Natural killer cell (primary cell): ENCODE data around the gene RBBP7. TPM values are rescaled to one million over a fixed set of nuclear protein-coding genes. Genes with fewer than 3 reads are reported as not detected.
A peak's percentile ranks its signal among the peaks of the same experiment; 100 is the strongest.

Experiments used
- ATAC-seq, 3 donors: fragments of 150-1000 bp in 2 of 3; fragments of 200-7000 bp in 1 of 3; cut with Tn5 transposase; 1 replicate in 1 of 3; 2 replicates in 2 of 3; pipeline ENCODE4 v1.10.0; 2021; ENCODE audit warnings: mild to moderate bottlenecking in 2 of 3, moderate library complexity in 2 of 3
- DNase-seq, 2 donors: peaks; one replicate each; pipeline versions ENCODE4 v3.0.0 to v3.0.0-alpha.2; 2013 to 2021; ENCODE audit warnings: mixed read lengths in 1 of 2
- H3K27ac ChIP-seq: one replicate; pipeline ENCODE4 v1.5.1; 2013; ENCODE audit warnings: mild to moderate bottlenecking, low read length
- H3K27me3 ChIP-seq: one replicate; pipeline ENCODE4 v1.6.1; 2013; ENCODE audit warnings: low read length; ENCODE audit not compliant: control insufficient read depth, insufficient read depth
- H3K36me3 ChIP-seq: one replicate; pipeline ENCODE4 v1.6.1; 2013; ENCODE audit warnings: low read length; ENCODE audit not compliant: control insufficient read depth, insufficient read depth
- H3K4me1 ChIP-seq: one replicate; pipeline ENCODE4 v1.6.1; 2013; ENCODE audit warnings: low read length; ENCODE audit not compliant: control insufficient read depth, insufficient read depth
- H3K4me3 ChIP-seq: one replicate; pipeline ENCODE4 v1.5.1; 2013; ENCODE audit warnings: low read length
- H3K9me3 ChIP-seq: one replicate; pipeline ENCODE4 v1.6.1; 2013; ENCODE audit warnings: low read length; ENCODE audit not compliant: control insufficient read depth, insufficient read depth
- H3K27ac Mint-ChIP-seq, 2 donors: one replicate each; pipeline ENCODE4 v1.8.0; 2022; ENCODE audit warnings: mild to moderate bottlenecking in 2 of 2, mixed read lengths in 2 of 2, moderate library complexity in 1 of 2
- H3K27me3 Mint-ChIP-seq, 2 donors: one replicate each; pipeline ENCODE4 v1.8.0; 2022; ENCODE audit warnings: low read depth in 2 of 2, mixed read lengths in 2 of 2
- H3K36me3 Mint-ChIP-seq: one replicate; pipeline ENCODE4 v1.8.0; 2022; ENCODE audit warnings: mixed read lengths
- H3K4me1 Mint-ChIP-seq, 2 donors: one replicate each; pipeline ENCODE4 v1.8.0; 2022; ENCODE audit warnings: mixed read lengths in 2 of 2
- H3K4me3 Mint-ChIP-seq: one replicate; pipeline ENCODE4 v1.8.0; 2022; ENCODE audit warnings: mild to moderate bottlenecking, moderate library complexity, mixed read lengths
- H3K9me3 Mint-ChIP-seq, 2 donors: one replicate each; pipeline ENCODE4 v1.8.0; 2022; ENCODE audit warnings: mixed read lengths in 2 of 2
- WGBS: methylation state at CpG from one replicate; pipeline ENCODE4 v1.1.7; 2013; ENCODE audit warnings: missing lambda C conversion rate; ENCODE audit not compliant: insufficient coverage; 5-methylcytosine and 5-hydroxymethylcytosine counted together
- intact Hi-C: fragments of 100-400 bp; cut with micrococcal nuclease; formaldehyde crosslinking; loops from one replicate; pipeline ENCODE4 v1.14.2; 2022
- total RNA-seq, 4 donors: library from RNA; stranded (reverse); fragments of 120-200 nt in 1 of 4; gene quantifications; one replicate each; pipeline versions ENCODE4 v1.2.3 to v1.2.4, GENCODE V29; 2013 to 2022
- TF ChIP-seq, protein P1 (sequence below): fragments of 200-600 bp; IDR thresholded peaks from one replicate; pipeline ENCODE4 v1.8.0; 2022; ENCODE audit warnings: antibody characterized with exemption

Gene RBBP7
- total RNA-seq, 3 donors from 2014 or later (not counting 1 experiment from before 2014, with no cell fraction given): 124 to 170 (median 139) TPM

DNA sequence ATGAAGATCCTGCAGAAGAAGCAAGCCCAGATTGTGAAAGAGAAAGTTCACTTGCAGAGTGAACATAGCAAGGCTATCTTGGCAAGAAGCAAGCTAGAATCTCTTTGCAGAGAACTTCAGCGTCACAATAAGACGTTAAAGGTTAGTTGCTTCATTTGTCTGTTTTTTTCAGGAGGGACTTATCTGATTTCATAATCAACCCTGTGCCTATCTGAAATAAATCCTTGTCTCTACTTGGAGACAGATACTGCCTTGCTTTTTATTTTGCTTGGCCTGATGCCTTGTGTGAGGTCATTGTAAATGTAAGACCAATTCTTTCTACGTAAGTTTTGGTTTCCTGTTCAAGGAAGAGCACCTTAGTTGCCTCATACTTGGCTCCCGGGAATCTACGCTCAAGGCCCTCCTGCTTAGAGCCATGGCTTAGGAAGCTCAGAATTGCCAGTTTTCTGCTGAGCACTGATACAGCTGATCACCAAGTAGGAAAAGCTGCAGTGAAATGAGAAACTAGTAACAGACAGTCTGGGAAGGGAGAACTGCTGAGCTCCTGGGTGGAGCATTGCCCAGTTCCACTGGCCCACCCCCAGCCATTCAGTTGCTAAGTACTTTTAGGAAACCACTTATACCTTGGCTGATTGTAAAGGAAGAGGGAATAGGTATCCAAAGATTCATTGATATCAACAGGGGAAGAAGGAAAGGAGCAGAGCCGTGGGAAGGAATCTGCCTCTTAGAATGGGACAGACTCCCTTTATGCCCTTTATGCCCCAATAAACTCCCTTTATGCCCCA is 41.8 kb downstream of the RBBP7 start:
- no peaks in the 10 kb centered on the region for H3K9me3 ChIP-seq
- WGBS: 93% methylated on average over 5 of the region's 6 CpGs
- no peak overlapping the region for H3K4me3 Mint-ChIP-seq
- peaks cover 17% of the 10 kb centered on the region for H3K36me3 Mint-ChIP-seq
- TF ChIP-seq, protein P1, sequence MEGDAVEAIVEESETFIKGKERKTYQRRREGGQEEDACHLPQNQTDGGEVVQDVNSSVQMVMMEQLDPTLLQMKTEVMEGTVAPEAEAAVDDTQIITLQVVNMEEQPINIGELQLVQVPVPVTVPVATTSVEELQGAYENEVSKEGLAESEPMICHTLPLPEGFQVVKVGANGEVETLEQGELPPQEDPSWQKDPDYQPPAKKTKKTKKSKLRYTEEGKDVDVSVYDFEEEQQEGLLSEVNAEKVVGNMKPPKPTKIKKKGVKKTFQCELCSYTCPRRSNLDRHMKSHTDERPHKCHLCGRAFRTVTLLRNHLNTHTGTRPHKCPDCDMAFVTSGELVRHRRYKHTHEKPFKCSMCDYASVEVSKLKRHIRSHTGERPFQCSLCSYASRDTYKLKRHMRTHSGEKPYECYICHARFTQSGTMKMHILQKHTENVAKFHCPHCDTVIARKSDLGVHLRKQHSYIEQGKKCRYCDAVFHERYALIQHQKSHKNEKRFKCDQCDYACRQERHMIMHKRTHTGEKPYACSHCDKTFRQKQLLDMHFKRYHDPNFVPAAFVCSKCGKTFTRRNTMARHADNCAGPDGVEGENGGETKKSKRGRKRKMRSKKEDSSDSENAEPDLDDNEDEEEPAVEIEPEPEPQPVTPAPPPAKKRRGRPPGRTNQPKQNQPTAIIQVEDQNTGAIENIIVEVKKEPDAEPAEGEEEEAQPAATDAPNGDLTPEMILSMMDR: no peak
- no peaks in the 10 kb centered on the region for H3K4me1 Mint-ChIP-seq
- H3K4me1 ChIP-seq: no peaks in the 10 kb centered on the region
- H3K4me3 ChIP-seq: no peak overlapping the region
- no peak overlapping the region for H3K27ac ChIP-seq
- H3K36me3 ChIP-seq: peaks cover 7% of the 10 kb centered on the region
- H3K27ac Mint-ChIP-seq: no peak overlapping the region
- ATAC-seq (no peak), DNase-seq (no peak)
- H3K9me3 Mint-ChIP-seq: no peaks in the 10 kb centered on the region
- no peaks in the 10 kb centered on the region for H3K27me3 Mint-ChIP-seq
- intact Hi-C loops: no loop called here
- H3K27me3 ChIP-seq: no peaks in the 10 kb centered on the region

DNA sequence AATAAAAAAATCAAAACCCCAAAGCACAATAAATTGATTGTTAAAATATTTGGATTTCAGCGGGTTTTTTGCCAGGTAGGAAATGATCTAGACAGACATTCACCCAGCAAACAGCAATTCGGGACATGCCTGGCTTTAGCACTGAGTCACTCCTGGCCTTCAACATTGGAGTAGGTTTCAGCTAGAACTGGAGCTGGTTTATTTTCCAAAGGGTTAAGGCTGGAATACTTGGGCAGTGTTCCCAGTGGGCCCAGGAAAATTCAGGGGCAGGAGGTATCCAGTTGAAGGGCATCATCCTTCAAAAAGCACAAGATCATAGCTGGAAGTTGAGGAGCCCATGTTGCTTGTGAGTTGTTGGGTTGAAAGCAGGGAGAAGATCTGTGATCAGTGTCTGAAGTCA is 42.9 kb downstream of the RBBP7 start:
- no peaks in the 10 kb centered on the region for H3K4me1 ChIP-seq
- Mint-ChIP-seq H3K27ac (no peak overlapping the region), H3K4me1 (no peaks in the 10 kb centered on the region), H3K36me3 (peaks cover 18% of the 10 kb centered on the region), H3K27me3 (no peaks in the 10 kb centered on the region), H3K4me3 (no peak overlapping the region), H3K9me3 (no peaks in the 10 kb centered on the region)
- no peaks in the 10 kb centered on the region for H3K9me3 ChIP-seq
- H3K4me3 ChIP-seq: no peak overlapping the region
- TF ChIP-seq, protein P1: no peak
- intact Hi-C loops: loop anchor here (2.0 kb wide), 2 partner anchors 66 to 220 kb away; no protein-coding TSS in a partner anchor
- no peak for ATAC-seq
- no peaks in the 10 kb centered on the region for H3K27me3 ChIP-seq
- DNase-seq: no peak
- H3K27ac ChIP-seq: no peak overlapping the region
- WGBS: 100% methylated on average over 1 of the region's 2 CpGs
- peaks cover 7% of the 10 kb centered on the region for H3K36me3 ChIP-seq

DNA sequence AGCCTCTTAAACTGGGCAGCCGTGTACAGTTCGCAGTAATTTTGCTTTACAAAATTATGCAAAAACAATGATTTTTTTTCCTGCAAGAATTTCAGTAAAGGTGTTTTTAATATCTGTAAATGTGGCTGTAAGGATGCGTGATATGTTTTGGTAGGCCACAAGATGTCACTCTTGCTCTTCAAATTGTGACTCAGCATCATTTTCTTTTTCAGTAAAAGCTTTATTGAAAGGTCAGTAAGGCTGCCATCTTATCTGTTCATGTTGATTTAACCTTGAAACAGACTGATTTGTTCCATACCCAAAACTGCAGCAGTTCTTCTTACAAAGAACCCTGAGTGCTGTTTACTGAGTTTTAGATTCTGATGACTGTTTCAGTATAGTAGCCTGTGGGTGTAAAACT is 44.0 kb downstream of the RBBP7 start:
- Mint-ChIP-seq H3K4me3 (no peak overlapping the region), H3K4me1 (no peaks in the 10 kb centered on the region), H3K27ac (no peak overlapping the region), H3K9me3 (no peaks in the 10 kb centered on the region), H3K36me3 (peaks cover 15% of the 10 kb centered on the region), H3K27me3 (no peaks in the 10 kb centered on the region)
- H3K4me3 ChIP-seq: no peak overlapping the region
- peaks cover 7% of the 10 kb centered on the region for H3K36me3 ChIP-seq
- H3K27ac ChIP-seq: no peak overlapping the region
- no peaks in the 10 kb centered on the region for H3K27me3 ChIP-seq
- WGBS: 81% methylated on average over 3 of the region's 3 CpGs
- no peaks in the 10 kb centered on the region for H3K9me3 ChIP-seq
- DNase-seq (peak in 1 of 2 donors; percentile 47), ATAC-seq (peak in 2 of 3 donors; percentile 42 to 55)
- TF ChIP-seq, protein P1: peak; percentile 48
- no peaks in the 10 kb centered on the region for H3K4me1 ChIP-seq
- intact Hi-C loops: loop anchor here (2.0 kb wide), 2 partner anchors 67 to 221 kb away; no protein-coding TSS in a partner anchor
